ENCODE results near the gene TMEM95. TPM values are rescaled to one million over a fixed set of nuclear protein-coding genes. Genes with fewer than 3 reads are reported as not detected.
"Not testable (repeated sequence)": the region's sequence is repeated elsewhere in the genome, so short reads cannot be mapped to it uniquely, and the experiment has no call there.

Gene TMEM95
- total RNA-seq, 1 experiment from 2014 or later, result not detected

GRCh38 chr17:7337600-7337999 lies 17.4 kb upstream of the TMEM95 start:
- in situ Hi-C loops (cut with HindIII; ENCODE audit: low sequenced_read_pairs); DNase-seq (ENCODE audit: low spot score): not testable (repeated sequence)

- no peak for DNase-seq (ENCODE audit: low spot score)
- in situ Hi-C loops (cut with HindIII; ENCODE audit: low sequenced_read_pairs), result no loop called here
Observed at GRCh38 chr17:7340179-7340578, 14.8 kb upstream of the TMEM95 start.

DNA sequence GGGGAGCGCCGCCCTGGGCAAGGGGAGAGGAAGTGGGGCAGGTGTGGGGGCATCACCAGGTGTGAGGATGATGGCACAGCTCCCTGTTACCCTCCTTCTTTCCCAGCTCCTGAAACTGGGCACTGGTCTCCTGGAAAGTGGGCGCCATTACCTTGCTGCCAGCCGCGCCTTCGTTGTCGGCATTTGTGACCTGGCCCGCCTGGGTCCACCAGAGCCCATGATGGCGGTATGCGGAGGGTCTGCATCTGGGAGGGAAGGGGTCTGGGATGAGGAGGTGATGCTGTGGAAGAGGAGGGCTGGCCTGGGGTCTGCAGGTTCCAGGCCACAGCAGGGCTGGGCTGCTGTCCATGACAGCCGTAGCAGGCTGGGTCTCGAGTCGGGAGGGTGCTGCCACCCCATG lies 13.1 kb upstream of the TMEM95 start:
- DNase-seq (ENCODE audit: low spot score), result no peak
- in situ Hi-C loops (cut with HindIII; ENCODE audit: low sequenced_read_pairs), result no loop called here

DNA sequence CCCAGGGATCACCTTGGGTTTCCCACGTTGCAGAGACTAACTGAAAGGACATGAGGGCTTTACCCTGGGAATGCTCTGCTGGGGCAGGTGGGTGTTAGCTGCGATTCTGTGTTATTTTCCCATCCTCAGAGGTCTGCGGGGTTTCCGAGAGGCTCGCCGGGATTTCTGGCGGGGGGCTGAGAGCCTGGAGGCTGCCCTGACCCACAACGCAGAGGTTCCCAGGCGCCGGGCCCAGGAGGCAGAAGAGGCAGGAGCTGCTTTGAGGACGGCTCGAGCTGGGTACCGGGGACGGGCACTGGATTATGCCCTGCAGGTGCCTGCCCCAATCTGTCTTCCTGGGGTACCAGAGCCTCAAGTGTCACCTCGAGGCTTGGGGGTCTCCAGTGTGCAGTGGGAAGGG lies 11.7 kb upstream of the TMEM95 start:
- in situ Hi-C loops (cut with HindIII; ENCODE audit: low sequenced_read_pairs), result no loop called here
- DNase-seq (ENCODE audit: low spot score), result no peak

- no peak for DNase-seq (ENCODE audit: low spot score)
- in situ Hi-C loops (cut with HindIII; ENCODE audit: low sequenced_read_pairs), result no loop called here
Observed at GRCh38 chr17:7346761-7347614, 8.0 kb upstream of the TMEM95 start.

DNA sequence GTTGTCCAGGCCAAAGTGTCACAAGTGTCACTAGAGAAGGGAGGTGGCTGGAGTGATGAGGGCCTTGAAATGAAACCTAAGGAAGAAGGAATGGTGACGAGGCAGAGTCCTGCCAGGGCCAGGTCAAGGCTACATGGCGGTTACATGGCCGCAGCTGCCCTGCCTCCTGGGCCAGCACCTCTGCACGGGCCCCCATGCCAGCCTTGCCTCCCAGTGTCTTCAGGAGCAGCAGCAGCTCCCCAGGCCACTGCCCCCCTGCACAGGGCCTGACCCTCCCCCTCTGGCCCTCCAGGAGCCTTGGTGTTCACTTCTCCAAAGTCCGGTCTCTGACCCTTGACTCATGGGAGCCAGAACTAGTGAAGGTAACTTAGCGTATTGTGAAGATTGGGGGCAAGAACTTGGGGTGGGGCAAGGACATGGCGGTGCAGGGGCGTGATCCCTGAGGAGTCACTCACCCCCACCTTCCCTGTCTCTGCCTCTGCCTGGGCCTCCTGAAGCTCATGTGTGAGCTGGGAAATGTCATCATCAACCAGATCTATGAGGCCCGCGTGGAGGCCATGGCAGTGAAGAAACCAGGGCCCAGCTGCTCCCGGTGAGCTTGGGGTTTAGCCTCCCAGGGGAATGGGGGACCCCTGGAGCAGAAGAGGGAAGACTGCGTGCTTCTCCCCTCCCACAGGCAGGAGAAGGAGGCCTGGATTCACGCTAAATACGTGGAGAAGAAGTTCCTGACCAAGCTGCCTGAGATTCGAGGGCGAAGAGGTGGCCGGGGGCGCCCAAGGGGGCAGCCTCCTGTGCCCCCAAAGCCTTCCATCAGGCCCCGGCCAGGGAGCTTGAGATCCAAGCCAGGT lies 7.1 kb upstream of the TMEM95 start:
- in situ Hi-C loops (cut with HindIII; ENCODE audit: low sequenced_read_pairs), result no loop called here
- DNase-seq (ENCODE audit: low spot score), result no peak

DNA sequence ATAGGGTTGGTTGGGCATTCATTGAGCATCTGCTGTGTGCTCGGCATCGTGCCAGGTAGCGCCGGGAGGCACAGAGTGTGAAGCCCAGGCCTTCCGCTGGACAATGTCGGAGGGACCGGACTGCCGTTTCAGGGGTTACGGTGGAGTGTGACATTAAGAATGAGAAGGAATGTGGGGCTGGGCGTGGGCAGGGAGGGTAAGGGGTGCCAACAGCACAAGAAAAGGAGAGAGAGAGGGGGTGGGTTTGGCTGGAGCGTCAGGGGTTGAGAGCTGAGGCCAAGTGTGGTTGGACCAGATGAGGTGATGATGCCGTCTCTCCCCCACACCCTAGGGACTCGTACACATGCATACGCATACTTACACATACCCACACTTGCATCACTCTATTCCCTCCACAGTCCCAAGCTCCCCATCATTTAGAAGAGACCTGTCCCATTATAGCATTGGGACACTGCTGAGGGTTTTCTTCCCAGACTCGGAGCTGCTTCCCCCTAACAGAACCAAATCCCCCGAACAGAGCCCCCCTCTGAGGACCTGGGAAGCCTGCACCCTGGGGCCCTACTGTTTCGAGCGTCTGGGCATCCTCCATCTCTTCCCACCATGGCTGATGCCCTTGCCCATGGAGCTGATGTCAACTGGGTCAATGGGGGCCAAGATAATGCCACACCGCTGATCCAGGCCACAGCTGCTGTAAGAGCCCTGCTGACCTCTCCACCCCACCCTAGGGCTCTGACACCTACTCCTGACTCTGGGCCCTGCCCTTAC lies 6.3 kb upstream of the TMEM95 start:
- peak; percentile 66 for DNase-seq (ENCODE audit: low spot score)
- in situ Hi-C loops (cut with HindIII; ENCODE audit: low sequenced_read_pairs), result no loop called here

DNA sequence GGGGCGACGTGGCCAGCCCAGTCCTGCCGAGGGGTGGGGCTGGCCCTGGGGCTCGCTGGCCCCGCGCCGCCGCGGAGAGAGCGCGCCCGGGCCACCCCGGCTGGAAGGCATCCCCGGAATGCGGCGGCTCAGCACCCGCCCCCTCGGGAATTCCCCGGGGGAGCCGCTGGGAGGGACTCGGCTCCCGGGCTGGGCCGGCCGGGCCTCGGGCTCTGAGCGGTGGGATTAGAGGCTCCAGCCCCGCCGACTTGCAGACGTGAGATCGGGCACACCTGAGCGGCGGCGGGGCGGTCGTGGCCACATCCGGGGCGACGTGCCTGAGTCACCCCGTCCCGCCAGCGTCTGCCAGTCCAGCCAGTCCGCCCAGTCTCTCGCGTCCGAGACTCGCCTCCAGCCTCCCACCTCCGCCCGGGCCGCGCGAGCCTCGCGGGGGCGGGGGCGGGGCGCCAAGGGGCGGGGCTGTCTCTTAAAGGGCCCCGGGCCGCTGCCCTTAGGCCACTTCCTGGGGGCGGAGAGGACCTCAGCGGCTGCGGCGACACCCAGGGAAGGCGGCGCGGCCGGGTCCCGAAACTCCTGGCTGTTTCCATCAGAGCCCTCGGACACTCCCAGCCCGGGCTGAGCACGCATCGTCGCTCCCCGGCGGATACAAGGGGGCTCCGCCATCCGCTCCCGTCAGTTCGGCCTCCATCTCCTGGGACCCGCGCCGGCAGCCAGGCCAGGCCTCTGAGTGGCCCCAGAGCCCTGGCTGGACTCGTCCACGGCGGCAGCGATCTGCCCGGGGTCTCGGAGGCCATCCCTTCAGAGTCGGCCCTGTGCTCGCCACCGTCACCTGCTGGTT lies 3.1 kb upstream of the TMEM95 start, which contains the start of gene KCTD11:
Gene KCTD11 (plus strand): TSS at position 498 of the 838 bp plus-strand sequence.
- in situ Hi-C loops (cut with HindIII; ENCODE audit: low sequenced_read_pairs), result no loop called here
- peak; percentile 87 for DNase-seq (ENCODE audit: low spot score)

- in situ Hi-C loops (cut with HindIII; ENCODE audit: low sequenced_read_pairs), result no loop called here
- no peak for DNase-seq (ENCODE audit: low spot score)
Observed at GRCh38 chr17:7352503-7352889, 2.5 kb upstream of the TMEM95 start.

DNA sequence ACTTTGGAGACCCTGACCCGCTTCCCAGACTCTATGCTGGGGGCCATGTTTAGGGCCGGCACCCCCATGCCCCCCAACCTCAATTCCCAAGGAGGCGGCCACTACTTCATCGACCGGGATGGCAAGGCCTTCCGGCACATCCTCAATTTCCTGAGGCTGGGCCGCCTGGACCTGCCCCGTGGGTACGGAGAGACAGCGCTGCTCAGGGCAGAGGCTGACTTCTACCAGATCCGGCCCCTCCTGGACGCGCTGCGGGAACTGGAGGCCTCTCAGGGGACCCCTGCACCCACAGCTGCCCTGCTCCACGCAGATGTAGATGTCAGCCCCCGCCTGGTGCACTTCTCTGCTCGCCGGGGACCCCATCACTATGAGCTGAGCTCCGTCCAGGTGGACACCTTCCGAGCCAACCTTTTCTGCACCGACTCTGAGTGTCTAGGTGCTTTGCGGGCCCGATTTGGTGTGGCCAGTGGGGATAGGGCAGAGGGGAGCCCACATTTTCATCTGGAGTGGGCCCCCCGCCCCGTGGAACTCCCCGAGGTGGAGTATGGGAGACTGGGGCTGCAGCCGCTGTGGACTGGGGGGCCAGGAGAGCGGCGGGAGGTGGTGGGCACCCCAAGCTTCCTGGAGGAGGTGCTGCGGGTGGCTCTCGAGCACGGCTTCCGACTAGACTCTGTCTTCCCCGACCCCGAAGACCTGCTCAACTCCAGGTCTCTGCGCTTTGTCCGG lies 1.9 kb upstream of the TMEM95 start:
- DNase-seq (ENCODE audit: low spot score), result no peak
- in situ Hi-C loops (cut with HindIII; ENCODE audit: low sequenced_read_pairs), result no loop called here

DNA sequence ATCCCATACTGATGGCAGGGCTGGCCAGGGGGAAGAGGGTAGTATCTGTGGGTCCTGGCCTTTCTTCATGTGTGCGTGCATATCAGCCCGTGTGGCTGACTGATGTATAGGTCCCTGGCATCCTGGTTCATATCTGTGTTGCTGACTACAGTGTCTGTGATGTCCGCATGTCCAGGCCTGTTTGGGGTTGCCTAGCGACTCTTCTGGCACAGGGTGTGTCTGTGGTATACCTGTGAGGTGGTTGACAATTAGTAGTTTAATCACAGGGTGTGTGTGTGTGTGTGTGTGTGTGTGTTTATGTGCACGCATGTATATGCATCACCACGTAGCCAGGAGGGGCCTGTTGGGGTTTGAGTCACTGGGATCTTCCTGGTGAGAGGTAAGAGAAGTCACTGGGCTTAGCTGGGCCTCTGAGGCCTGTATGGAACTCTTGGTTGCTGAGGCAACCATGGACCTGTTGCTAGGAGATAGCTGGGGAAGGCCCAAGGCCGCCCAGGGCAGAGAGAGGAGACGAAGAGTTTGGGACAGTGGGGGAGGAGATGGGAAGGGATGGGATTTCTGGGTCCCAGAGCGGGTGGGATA lies 603 bp upstream of the TMEM95 start:
- in situ Hi-C loops (cut with HindIII; ENCODE audit: low sequenced_read_pairs), result no loop called here
- DNase-seq (ENCODE audit: low spot score), result no peak

DNA sequence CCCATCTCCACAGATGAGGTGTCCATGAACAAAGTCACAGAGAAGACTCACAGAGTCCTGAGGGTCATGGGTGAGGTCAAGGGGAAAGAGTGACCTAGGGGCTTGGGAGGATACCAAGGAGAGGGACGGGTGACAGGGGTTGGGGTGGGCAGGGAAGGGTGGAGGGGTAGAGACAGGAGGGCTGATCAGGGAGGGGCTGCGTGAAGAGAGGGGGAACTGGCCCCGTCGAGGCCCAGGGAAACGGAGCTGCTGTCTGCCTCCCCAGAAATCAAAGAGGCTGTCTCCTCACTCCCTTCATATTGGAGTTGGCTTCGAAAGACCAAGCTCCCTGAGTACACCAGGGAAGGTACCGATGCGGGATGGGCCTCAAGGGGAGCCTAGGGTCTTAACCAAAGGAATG lies 617 bp downstream of the TMEM95 start:
- in situ Hi-C loops (cut with HindIII; ENCODE audit: low sequenced_read_pairs), result no loop called here

DNA sequence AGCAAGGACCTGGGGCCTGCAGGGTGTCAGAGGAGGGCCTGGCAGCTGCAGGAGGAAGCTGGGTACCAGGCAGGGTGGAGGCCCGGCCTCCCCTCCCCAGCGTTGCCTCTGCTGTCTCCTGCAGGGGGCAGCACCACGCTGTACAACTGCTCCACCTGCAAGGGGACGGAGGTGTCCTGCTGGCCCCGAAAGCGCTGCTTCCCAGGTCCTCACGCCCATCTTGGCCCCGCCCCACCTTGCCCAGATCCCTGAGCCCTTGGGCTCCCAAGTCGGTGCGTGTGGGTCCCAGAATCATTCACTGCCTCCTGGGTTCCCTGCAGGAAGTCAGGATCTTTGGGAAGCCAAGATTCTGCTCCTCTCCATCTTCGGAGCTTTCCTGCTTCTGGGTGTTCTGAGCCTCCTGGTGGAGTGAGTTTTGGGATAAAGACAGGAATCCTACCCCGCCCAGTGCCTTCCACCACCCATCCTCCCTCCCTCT lies 1.2 kb downstream of the TMEM95 start:
- in situ Hi-C loops (cut with HindIII; ENCODE audit: low sequenced_read_pairs), result no loop called here
- DNase-seq (ENCODE audit: low spot score), result peak; percentile 82

More for the DNA sequence above, 617 bp downstream of the TMEM95 start:
- DNase-seq (ENCODE audit: low spot score), result no peak

GRCh38 chr17:7356756-7357155 lies 1.8 kb downstream of the TMEM95 start:
- no peak for DNase-seq (ENCODE audit: low spot score)
- in situ Hi-C loops (cut with HindIII; ENCODE audit: low sequenced_read_pairs), result no loop called here

DNA sequence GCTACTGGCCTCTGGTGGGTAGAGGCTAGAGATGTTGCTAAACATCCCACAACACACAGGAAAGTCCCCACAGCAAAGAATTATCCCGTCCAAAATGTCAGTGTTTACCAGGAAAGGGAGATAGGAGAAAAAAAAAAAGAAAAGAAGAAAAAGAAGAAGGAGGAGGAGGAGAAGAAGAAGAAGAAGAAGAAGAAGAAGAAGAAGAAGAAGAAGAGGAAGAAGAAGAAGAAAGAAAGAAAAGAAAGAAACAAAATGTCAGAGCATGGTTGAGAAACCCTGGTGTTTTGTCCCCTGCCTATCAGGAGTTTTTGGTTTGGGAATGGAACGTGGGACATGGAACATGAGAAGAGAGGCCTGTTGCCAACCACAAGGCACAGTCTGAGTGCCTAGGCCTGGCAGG lies 2.4 kb downstream of the TMEM95 start:
- in situ Hi-C loops (cut with HindIII; ENCODE audit: low sequenced_read_pairs), result no loop called here
- DNase-seq (ENCODE audit: low spot score), result no peak

DNA sequence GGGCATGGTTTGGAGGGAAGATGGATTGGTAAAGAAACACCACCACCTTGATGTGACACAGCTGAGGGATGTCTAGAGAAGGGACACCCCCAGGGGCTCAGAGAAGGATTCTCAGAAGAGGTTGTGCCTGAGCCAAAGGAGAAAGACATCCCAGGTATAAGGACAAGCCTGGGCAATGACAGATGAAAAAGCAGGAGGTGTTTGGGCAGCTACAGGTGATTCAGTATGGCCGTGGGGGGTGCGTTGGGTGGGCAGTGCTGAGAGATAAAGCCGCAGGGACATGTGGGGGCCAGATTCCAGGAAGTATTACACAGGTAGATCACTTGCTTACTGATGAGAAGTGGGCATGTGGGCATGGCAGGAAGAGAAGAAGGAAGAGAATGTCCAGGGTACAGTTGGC lies 7.0 kb downstream of the TMEM95 start:
- in situ Hi-C loops (cut with HindIII; ENCODE audit: low sequenced_read_pairs), result no loop called here
- no peak for DNase-seq (ENCODE audit: low spot score)

- in situ Hi-C loops (cut with HindIII; ENCODE audit: low sequenced_read_pairs), result no loop called here
- no peak for DNase-seq (ENCODE audit: low spot score)
Observed at GRCh38 chr17:7363311-7363710, 8.4 kb downstream of the TMEM95 start.

DNA sequence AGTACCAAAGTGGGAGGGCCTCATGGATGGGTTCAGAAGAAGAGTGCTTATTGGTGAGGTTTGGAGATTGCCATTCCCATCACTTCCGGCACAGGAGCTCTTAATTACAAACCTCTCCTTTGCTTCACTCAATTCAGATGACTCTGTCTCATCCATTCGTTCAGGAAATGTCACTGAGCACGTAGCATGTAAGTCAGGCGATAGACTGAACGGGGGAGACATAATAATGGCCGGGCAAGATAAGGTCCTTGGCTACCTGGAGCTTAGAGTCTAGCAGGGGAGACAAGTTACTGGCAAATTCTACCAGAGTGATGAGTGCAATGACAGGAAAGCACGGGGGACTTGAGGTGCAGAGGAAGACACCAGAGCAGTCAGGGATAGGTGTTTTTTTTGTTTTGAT lies 11.0 kb downstream of the TMEM95 start:
- DNase-seq (ENCODE audit: low spot score), result not testable (repeated sequence)

More for the DNA sequence above, 11.0 kb downstream of the TMEM95 start:
- in situ Hi-C loops (cut with HindIII; ENCODE audit: low sequenced_read_pairs), result not testable (repeated sequence)

Data from G401 (cell line).